Natural killer cell (primary cell): ENCODE data around the gene PDC. TPM values are rescaled to one million over a fixed set of nuclear protein-coding genes. Genes with fewer than 3 reads are reported as not detected.

ENCODE experiments used
- ATAC-seq, 3 donors: fragments of 150-1000 bp in 2 of 3; fragments of 200-7000 bp in 1 of 3; cut with Tn5 transposase; 1 replicate in 1 of 3; 2 replicates in 2 of 3; pipeline ENCODE4 v1.10.0; 2021; ENCODE audit warnings: mild to moderate bottlenecking in 2 of 3, moderate library complexity in 2 of 3
- DNase-seq, 2 donors: peaks; one replicate each; pipeline versions ENCODE4 v3.0.0 to v3.0.0-alpha.2; 2013 to 2021; ENCODE audit warnings: mixed read lengths in 1 of 2
- H3K27ac ChIP-seq: one replicate; pipeline ENCODE4 v1.5.1; 2013; ENCODE audit warnings: mild to moderate bottlenecking, low read length
- H3K27me3 ChIP-seq: one replicate; pipeline ENCODE4 v1.6.1; 2013; ENCODE audit warnings: low read length; ENCODE audit not compliant: control insufficient read depth, insufficient read depth
- H3K36me3 ChIP-seq: one replicate; pipeline ENCODE4 v1.6.1; 2013; ENCODE audit warnings: low read length; ENCODE audit not compliant: control insufficient read depth, insufficient read depth
- H3K4me1 ChIP-seq: one replicate; pipeline ENCODE4 v1.6.1; 2013; ENCODE audit warnings: low read length; ENCODE audit not compliant: control insufficient read depth, insufficient read depth
- H3K4me3 ChIP-seq: one replicate; pipeline ENCODE4 v1.5.1; 2013; ENCODE audit warnings: low read length
- H3K9me3 ChIP-seq: one replicate; pipeline ENCODE4 v1.6.1; 2013; ENCODE audit warnings: low read length; ENCODE audit not compliant: control insufficient read depth, insufficient read depth
- H3K27ac Mint-ChIP-seq, 2 donors: one replicate each; pipeline ENCODE4 v1.8.0; 2022; ENCODE audit warnings: mild to moderate bottlenecking in 2 of 2, mixed read lengths in 2 of 2, moderate library complexity in 1 of 2
- H3K27me3 Mint-ChIP-seq, 2 donors: one replicate each; pipeline ENCODE4 v1.8.0; 2022; ENCODE audit warnings: low read depth in 2 of 2, mixed read lengths in 2 of 2
- H3K36me3 Mint-ChIP-seq: one replicate; pipeline ENCODE4 v1.8.0; 2022; ENCODE audit warnings: mixed read lengths
- H3K4me1 Mint-ChIP-seq, 2 donors: one replicate each; pipeline ENCODE4 v1.8.0; 2022; ENCODE audit warnings: mixed read lengths in 2 of 2
- H3K4me3 Mint-ChIP-seq: one replicate; pipeline ENCODE4 v1.8.0; 2022; ENCODE audit warnings: mild to moderate bottlenecking, moderate library complexity, mixed read lengths
- H3K9me3 Mint-ChIP-seq, 2 donors: one replicate each; pipeline ENCODE4 v1.8.0; 2022; ENCODE audit warnings: mixed read lengths in 2 of 2
- WGBS: methylation state at CpG from one replicate; pipeline ENCODE4 v1.1.7; 2013; ENCODE audit warnings: missing lambda C conversion rate; ENCODE audit not compliant: insufficient coverage; 5-methylcytosine and 5-hydroxymethylcytosine counted together
- intact Hi-C: fragments of 100-400 bp; cut with micrococcal nuclease; formaldehyde crosslinking; loops from one replicate; pipeline ENCODE4 v1.14.2; 2022
- total RNA-seq, 4 donors: library from RNA; stranded (reverse); fragments of 120-200 nt in 1 of 4; gene quantifications; one replicate each; pipeline versions ENCODE4 v1.2.3 to v1.2.4, GENCODE V29; 2013 to 2022
- TF ChIP-seq, protein P1 (sequence below): fragments of 200-600 bp; IDR thresholded peaks from one replicate; pipeline ENCODE4 v1.8.0; 2022; ENCODE audit warnings: antibody characterized with exemption

The PDC gene
- total RNA-seq, 3 donors from 2014 or later (not counting 1 experiment from before 2014, with no cell fraction given): not detected

DNA sequence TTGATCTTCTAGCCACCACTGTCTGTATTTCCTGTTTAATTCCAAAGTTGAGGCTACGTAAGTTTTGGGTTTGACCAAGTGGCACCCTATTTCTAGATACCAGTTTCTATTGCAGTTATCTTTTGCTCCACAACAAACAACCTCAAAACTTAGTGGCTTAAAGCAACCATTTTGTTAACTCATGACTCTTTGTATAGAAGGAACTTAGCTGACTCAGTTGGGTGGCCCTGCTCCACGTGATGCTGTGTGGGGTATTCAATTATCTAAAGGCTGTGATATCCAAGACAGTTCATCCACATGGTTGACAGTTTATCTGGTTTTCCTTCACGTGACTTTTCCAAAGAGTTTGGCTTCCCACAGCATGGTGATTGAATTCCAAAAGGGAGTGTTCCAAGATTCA, 34.8 kb downstream of the PDC start:
- H3K36me3 ChIP-seq: no peaks in the 10 kb centered on the region
- 98% methylated on average over 3 of the region's 3 CpGs for WGBS
- H3K9me3 ChIP-seq: no peaks in the 10 kb centered on the region
- no peaks in the 10 kb centered on the region for H3K4me1 ChIP-seq
- H3K4me3 ChIP-seq: no peak overlapping the region
- no peak overlapping the region for H3K27ac ChIP-seq
- TF ChIP-seq, protein P1, sequence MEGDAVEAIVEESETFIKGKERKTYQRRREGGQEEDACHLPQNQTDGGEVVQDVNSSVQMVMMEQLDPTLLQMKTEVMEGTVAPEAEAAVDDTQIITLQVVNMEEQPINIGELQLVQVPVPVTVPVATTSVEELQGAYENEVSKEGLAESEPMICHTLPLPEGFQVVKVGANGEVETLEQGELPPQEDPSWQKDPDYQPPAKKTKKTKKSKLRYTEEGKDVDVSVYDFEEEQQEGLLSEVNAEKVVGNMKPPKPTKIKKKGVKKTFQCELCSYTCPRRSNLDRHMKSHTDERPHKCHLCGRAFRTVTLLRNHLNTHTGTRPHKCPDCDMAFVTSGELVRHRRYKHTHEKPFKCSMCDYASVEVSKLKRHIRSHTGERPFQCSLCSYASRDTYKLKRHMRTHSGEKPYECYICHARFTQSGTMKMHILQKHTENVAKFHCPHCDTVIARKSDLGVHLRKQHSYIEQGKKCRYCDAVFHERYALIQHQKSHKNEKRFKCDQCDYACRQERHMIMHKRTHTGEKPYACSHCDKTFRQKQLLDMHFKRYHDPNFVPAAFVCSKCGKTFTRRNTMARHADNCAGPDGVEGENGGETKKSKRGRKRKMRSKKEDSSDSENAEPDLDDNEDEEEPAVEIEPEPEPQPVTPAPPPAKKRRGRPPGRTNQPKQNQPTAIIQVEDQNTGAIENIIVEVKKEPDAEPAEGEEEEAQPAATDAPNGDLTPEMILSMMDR: no peak
- intact Hi-C loops: no loop called here
- H3K27me3 ChIP-seq: no peaks in the 10 kb centered on the region
- ATAC-seq (no peak), DNase-seq (no peak)
- H3K4me3 Mint-ChIP-seq: no peak overlapping the region
- H3K4me1 Mint-ChIP-seq: no peaks in the 10 kb centered on the region
- H3K27ac Mint-ChIP-seq: no peak overlapping the region
- H3K27me3 Mint-ChIP-seq: no peaks in the 10 kb centered on the region
- no peaks in the 10 kb centered on the region for H3K36me3 Mint-ChIP-seq
- H3K9me3 Mint-ChIP-seq: no peaks in the 10 kb centered on the region

DNA sequence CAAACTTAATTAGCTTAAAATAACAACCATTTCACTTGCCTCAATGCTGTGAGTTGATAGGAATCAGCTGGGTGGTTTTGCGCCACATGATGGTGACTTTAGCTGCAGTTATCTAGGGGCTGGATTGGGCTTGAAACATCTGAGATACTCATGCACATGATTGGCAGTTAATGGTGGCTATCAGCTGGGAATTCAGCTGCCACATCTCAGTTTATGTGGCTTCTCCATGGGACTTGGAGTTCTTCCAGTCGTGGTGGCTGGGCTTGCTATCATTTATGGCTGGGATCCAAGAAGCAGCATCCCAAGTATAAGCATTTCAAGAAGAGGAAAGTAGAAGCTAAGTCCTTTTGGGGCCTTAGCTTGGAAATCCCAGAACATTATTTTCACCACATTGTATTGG, 36.4 kb downstream of the PDC start:
- H3K4me3 ChIP-seq: no peak overlapping the region
- H3K4me1 ChIP-seq: no peaks in the 10 kb centered on the region
- Mint-ChIP-seq H3K36me3 (peaks cover 5% of the 10 kb centered on the region), H3K27me3 (no peaks in the 10 kb centered on the region), H3K27ac (no peak overlapping the region), H3K4me1 (no peaks in the 10 kb centered on the region), H3K9me3 (no peaks in the 10 kb centered on the region), H3K4me3 (no peak overlapping the region)
- no peaks in the 10 kb centered on the region for H3K27me3 ChIP-seq
- ATAC-seq (no peak), DNase-seq (no peak)
- intact Hi-C loops: no loop called here
- no peaks in the 10 kb centered on the region for H3K9me3 ChIP-seq
- peaks cover 9% of the 10 kb centered on the region for H3K36me3 ChIP-seq
- TF ChIP-seq, protein P1: no peak
- 87% methylated on average over 2 of the region's 2 CpGs for WGBS
- H3K27ac ChIP-seq: no peak overlapping the region

DNA sequence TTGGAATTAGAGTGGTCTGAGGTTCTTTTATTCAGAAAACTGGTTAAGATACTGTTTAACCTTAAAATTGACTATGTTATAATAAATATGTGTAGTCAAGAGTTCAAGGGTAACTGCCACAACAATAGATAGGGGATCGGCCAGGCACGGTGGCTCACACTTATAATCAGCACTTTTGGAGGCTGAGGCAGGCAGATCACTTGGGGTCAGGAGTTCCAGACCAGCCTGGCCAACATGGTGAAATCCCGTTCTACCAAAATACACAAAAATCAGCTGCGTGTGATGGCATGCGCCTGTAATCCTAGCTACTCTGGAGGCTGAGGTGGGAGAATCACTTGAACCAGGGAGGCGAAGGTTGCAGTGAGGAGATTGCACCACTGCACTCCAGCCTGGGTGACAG, 39.5 kb downstream of the PDC start:
- DNase-seq (no peak), ATAC-seq (no peak)
- Mint-ChIP-seq H3K27ac (no peak overlapping the region), H3K36me3 (peaks cover 12% of the 10 kb centered on the region), H3K9me3 (no peaks in the 10 kb centered on the region), H3K4me1 (no peaks in the 10 kb centered on the region), H3K4me3 (no peak overlapping the region), H3K27me3 (no peaks in the 10 kb centered on the region)
- H3K27me3 ChIP-seq: no peaks in the 10 kb centered on the region
- peaks cover 20% of the 10 kb centered on the region for H3K36me3 ChIP-seq
- TF ChIP-seq, protein P1: no peak
- H3K27ac ChIP-seq: no peak overlapping the region
- WGBS: 97% methylated on average over 5 of the region's 6 CpGs
- intact Hi-C loops: no loop called here
- no peak overlapping the region for H3K4me3 ChIP-seq
- H3K9me3 ChIP-seq: no peaks in the 10 kb centered on the region
- H3K4me1 ChIP-seq: no peaks in the 10 kb centered on the region

DNA sequence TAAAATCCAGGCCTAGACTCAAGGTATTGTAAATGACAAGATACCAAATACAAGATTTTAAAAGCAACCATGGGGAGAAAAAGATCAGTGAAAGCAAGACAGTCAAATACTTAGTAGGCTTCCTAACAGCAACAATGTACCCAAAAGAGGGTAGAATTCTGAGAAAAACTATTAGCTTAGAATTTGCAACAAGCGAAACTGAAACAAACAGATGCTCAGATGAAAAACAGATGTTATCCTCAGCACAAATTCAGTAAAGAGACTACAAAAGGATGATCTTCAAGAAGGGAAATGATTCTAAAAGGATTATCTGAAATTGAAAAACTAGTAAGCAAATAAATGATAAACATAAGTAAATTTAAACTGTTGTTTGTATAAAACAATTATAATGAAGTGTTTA, 40.0 kb downstream of the PDC start:
- Mint-ChIP-seq H3K27ac (no peak overlapping the region), H3K36me3 (peaks cover 12% of the 10 kb centered on the region), H3K4me1 (no peaks in the 10 kb centered on the region), H3K4me3 (no peak overlapping the region), H3K9me3 (no peaks in the 10 kb centered on the region), H3K27me3 (no peaks in the 10 kb centered on the region)
- peaks cover 20% of the 10 kb centered on the region for H3K36me3 ChIP-seq
- intact Hi-C loops: no loop called here
- no peaks in the 10 kb centered on the region for H3K4me1 ChIP-seq
- no peak overlapping the region for H3K27ac ChIP-seq
- H3K4me3 ChIP-seq: no peak overlapping the region
- ATAC-seq: no peak
- no peaks in the 10 kb centered on the region for H3K27me3 ChIP-seq
- DNase-seq: no peak
- TF ChIP-seq, protein P1: no peak
- H3K9me3 ChIP-seq: no peaks in the 10 kb centered on the region
- WGBS: 43% methylated on average over 1 of the region's 1 CpG
